Effector memory CD8-positive, alpha-beta T cell (primary cell): Measurements from ENCODE around the gene PITX3.
"Not testable (repeated sequence)": the region's sequence is repeated elsewhere in the genome, so short reads cannot be mapped to it uniquely, and the experiment has no call there.

Source experiments
- ATAC-seq: fragments of 150-1000 bp; cut with Tn5 transposase; replicated peaks from 2 replicates; pipeline ENCODE4 v1.10.0; 2021; ENCODE audit warnings: mild to moderate bottlenecking, moderate library complexity
- DNase-seq, 3 experiments: peaks; one replicate each; pipeline ENCODE4 v3.0.0; 2021
- H3K27ac Mint-ChIP-seq, 2 donors: one replicate each; pipeline ENCODE4 v1.8.0; 2022; ENCODE audit warnings: mild to moderate bottlenecking in 2 of 2, mixed read lengths in 2 of 2, moderate library complexity in 2 of 2
- H3K27me3 Mint-ChIP-seq, 2 donors: one replicate each; pipeline ENCODE4 v1.8.0; 2022; ENCODE audit warnings: mixed read lengths in 2 of 2
- H3K36me3 Mint-ChIP-seq: one replicate; pipeline ENCODE4 v1.8.0; 2022; ENCODE audit warnings: mild to moderate bottlenecking, moderate library complexity, mixed read lengths; ENCODE audit not compliant: insufficient read depth
- H3K4me1 Mint-ChIP-seq, 2 donors: one replicate each; pipeline ENCODE4 v1.8.0; 2022; ENCODE audit warnings: low read depth in 2 of 2, mixed read lengths in 2 of 2
- H3K4me3 Mint-ChIP-seq, 2 donors: one replicate each; pipeline ENCODE4 v1.8.0; 2022; ENCODE audit warnings: mild to moderate bottlenecking in 2 of 2, mixed read lengths in 2 of 2, moderate library complexity in 2 of 2
- H3K9me3 Mint-ChIP-seq, 2 donors: one replicate each; pipeline ENCODE4 v1.8.0; 2022; ENCODE audit warnings: mixed read lengths in 2 of 2

The PITX3 gene

DNA sequence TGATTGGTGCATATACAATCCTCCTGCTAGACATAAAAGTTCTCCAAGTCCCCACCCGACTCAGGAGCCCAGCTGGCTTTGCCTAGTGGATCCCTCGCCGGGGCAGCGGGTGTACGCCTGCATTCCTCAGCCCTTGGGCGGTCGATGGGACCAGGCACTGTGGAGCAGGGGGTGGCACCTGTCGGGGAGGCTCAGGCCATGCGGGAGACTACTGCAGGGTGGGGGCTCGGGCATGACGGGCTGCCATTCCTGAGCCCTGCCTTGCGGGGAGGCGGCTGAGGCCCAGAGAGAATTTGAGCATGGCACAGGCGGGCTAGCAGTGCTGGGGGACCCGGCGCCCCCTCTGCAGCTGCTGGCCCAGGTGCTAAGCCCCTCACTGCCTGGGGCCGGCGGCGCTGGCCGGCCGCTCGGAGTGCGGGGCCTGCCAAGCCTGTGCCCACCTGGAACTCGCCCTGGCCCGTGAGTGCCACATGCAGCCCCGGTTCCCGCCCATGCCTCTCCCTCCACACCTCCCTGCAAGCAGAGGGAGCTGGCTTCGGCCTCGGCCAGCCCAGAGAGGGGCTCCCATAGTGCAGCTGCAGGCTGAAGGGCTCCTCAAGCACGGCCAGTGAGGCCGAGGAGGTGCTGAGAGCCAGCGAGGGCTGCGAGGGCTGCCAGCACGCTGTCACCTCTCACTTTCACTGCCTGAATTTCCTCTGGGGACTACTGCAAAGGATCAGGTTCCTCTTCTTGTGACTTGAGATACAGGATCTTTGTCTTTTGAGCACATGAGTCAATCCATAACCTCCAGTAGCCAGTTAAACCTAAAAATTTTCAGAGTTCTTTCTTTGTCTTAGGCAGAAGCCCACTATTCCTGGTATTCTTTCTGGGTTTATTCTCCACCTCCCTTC lies 40.3 kb downstream of the PITX3 start:
- peaks cover 18 to 42% of the 10 kb centered on the region in 2 donors for H3K27me3 Mint-ChIP-seq

GRCh38 chr10:102198027-102198426 lies 43.3 kb downstream of the PITX3 start:
- Mint-ChIP-seq H3K27ac (no peak overlapping the region), H3K27me3 (peaks cover 12 to 23% of the 10 kb centered on the region in 2 donors), H3K4me3 (no peak overlapping the region), H3K9me3 (no peaks in the 10 kb centered on the region), H3K36me3 (no peaks in the 10 kb centered on the region), H3K4me1 (no peaks in the 10 kb centered on the region)
- no peak for ATAC-seq
- no peak for DNase-seq

More for the DNA sequence above, 40.3 kb downstream of the PITX3 start:
- no peaks in the 10 kb centered on the region for H3K9me3 Mint-ChIP-seq
- ATAC-seq (no peak), DNase-seq (no peak)
- H3K36me3 Mint-ChIP-seq = no peaks in the 10 kb centered on the region
- no peak overlapping the region for H3K27ac Mint-ChIP-seq
- no peak overlapping the region for H3K4me3 Mint-ChIP-seq
- H3K4me1 Mint-ChIP-seq = no peaks in the 10 kb centered on the region

- DNase-seq (no peak), ATAC-seq (no peak)
- no peak overlapping the region for H3K4me3 Mint-ChIP-seq
- H3K4me1 Mint-ChIP-seq = no peaks in the 10 kb centered on the region
- peaks cover 7 to 21% of the 10 kb centered on the region in 2 donors for H3K27me3 Mint-ChIP-seq
- peaks cover 3% of the 10 kb centered on the region for H3K36me3 Mint-ChIP-seq
- H3K9me3 Mint-ChIP-seq = no peaks in the 10 kb centered on the region
- H3K27ac Mint-ChIP-seq = no peak overlapping the region
Measured at GRCh38 chr10:102196893-102197292, 44.4 kb downstream of the PITX3 start.

GRCh38 chr10:102195296-102195870 lies 45.9 kb downstream of the PITX3 start:
- peaks cover 0 to 12% of the 10 kb centered on the region in 2 donors for H3K27me3 Mint-ChIP-seq
- peak overlapping the region in 1 of 2 donors; percentile 27 for H3K27ac Mint-ChIP-seq
- peaks cover 3% of the 10 kb centered on the region for H3K36me3 Mint-ChIP-seq
- H3K4me1 Mint-ChIP-seq = no peaks in the 10 kb centered on the region
- DNase-seq (no peak), ATAC-seq (no peak)
- H3K9me3 Mint-ChIP-seq = no peaks in the 10 kb centered on the region
- H3K4me3 Mint-ChIP-seq = no peak overlapping the region

GRCh38 chr10:102191956-102192355 lies 49.4 kb downstream of the PITX3 start:
- ATAC-seq (no peak), DNase-seq (no peak)
- Mint-ChIP-seq H3K27ac (no peak overlapping the region), H3K4me3 (no peak overlapping the region), H3K9me3 (no peaks in the 10 kb centered on the region), H3K4me1 (peaks cover 6 to 7% of the 10 kb centered on the region in 2 donors), H3K36me3 (peaks cover 6% of the 10 kb centered on the region), H3K27me3 (no peaks in the 10 kb centered on the region)

DNA sequence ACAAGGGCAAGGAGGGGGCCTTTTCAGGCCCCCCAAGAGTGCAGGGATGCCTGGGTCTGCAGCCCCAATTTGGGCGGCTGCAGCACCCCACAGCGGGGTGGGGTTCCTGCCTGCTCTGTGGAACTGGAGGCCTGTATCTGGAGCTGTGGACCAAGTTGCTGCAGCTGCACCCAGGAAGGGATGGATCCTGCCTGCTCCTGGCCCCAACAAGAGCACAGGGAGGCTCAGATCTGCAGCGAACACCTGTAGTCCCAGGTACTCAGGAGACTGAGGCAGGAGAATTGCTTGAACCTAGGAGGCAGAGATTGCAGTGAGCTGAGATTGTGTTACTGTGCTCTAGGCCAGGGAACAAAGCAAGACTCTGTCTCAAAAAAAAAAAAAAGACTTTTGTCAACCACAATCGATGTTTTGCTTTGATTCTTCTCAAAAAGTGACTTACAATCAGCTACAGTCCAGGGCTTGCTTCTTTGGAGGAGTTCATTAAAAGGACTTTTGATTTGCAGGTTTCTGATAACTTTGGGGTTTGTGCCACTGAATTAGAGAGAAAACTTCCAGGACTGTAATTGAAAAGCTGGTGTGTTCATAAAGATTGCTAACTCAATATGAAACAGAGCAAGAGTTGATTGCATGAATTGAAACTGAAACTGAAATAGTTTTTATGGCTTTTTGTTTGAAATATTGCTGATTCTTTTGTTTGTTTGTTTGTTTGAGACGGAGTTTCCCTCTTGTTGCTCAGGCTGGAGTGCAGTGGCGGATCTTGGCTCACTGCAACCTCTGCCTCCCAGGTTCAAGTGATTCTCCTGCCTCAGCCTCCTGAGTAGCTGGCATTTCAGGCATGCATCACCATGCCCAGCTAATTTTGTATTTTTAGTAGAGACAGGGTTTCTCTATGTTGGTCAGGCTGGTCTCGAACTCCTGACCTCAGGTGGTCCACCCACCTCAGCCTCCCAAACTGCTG lies 52.1 kb downstream of the PITX3 start:
- not testable (repeated sequence) for H3K9me3 Mint-ChIP-seq, H3K36me3 Mint-ChIP-seq, DNase-seq, H3K4me1 Mint-ChIP-seq, H3K27me3 Mint-ChIP-seq
- peak overlapping the region; percentile 81 to 87 for H3K27ac Mint-ChIP-seq
- ATAC-seq = peak; percentile 45
- H3K4me3 Mint-ChIP-seq = peak overlapping the region; percentile 68 to 69

DNA sequence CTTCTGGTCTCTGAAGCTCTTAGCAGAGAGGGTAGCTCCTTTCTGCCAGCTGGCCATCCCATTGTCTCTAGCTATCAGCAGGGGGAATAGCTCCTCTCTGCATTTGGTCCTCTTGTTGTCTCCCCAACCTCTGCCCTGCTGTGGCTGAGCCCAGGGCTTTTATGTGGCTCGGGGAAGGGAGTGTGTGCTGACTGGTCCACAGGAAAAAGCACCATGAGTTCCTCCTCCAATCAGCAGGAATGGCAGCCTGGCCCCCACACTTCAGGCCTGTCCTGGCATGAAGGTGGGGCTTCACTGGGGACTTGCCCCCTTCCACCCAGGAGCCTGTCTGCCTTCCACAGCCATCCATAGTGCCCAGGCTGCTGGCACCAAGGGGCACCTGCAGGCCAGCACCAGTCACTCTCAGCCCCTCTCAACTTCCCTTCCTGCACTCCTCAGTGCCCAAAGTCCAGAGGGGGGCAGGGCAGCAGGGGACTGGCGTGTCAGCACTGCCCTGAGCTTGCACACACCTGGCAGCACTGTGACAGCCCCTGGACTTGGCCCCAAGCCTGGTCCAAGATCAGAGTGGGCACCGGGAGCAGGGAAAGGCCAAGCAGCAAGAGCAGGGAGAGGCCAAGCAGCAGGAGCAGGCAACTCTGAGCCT lies 52.9 kb downstream of the PITX3 start:
- Mint-ChIP-seq H3K4me3 (no peak overlapping the region), H3K27me3 (no peaks in the 10 kb centered on the region), H3K4me1 (peaks cover 6 to 7% of the 10 kb centered on the region in 2 donors), H3K9me3 (no peaks in the 10 kb centered on the region), H3K27ac (peak overlapping the region; percentile 81 to 87), H3K36me3 (peaks cover 6% of the 10 kb centered on the region)
- no peak for ATAC-seq
- no peak for DNase-seq

DNA sequence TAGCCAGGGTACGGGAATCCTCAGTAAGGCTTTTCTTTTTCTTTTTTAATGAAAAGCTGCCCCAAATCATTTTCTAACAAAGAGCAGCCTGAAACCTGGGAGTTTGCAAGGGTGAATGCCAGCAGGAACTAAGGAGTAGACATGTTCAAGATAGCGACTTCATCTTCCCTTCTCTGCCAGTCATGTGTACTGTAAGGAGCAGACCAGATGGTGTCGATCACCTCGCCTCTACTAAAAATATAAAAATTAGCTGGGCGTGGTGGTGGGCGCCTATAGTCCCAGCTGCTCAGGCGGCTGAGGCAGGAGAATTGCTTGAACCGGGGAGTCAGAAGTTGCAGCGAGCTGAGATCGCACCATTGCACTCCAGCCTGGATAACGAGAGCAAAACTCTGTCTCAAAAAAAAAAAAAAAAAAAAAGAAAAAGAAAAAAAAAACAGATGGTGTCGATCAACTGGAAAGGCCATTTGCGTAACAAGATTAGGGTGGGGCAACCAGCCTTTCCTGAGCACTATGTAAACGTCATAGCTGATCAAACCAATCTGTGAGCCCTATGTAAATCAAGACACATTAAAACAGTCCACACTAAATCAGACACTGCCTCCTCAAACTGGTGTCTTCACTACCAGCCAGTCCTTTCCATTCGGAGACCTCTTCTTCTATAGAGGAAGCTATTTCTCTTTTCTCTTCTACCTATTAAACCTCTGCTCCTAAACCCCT lies 55.3 kb downstream of the PITX3 start:
- Mint-ChIP-seq H3K4me1 (peaks cover 6 to 7% of the 10 kb centered on the region in 2 donors), H3K27ac (no peak overlapping the region), H3K9me3 (no peaks in the 10 kb centered on the region), H3K36me3 (peaks cover 3% of the 10 kb centered on the region), H3K4me3 (no peak overlapping the region), H3K27me3 (peaks cover 0 to 3% of the 10 kb centered on the region in 2 donors)
- DNase-seq (no peak), ATAC-seq (no peak)

GRCh38 chr10:102185272-102185671 lies 56.0 kb downstream of the PITX3 start:
- Mint-ChIP-seq H3K36me3 (peaks cover 3% of the 10 kb centered on the region), H3K27me3 (peaks cover 0 to 7% of the 10 kb centered on the region in 2 donors), H3K9me3 (no peaks in the 10 kb centered on the region), H3K4me1 (peaks cover 6 to 7% of the 10 kb centered on the region in 2 donors), H3K27ac (no peak overlapping the region), H3K4me3 (no peak overlapping the region)
- DNase-seq (no peak), ATAC-seq (no peak)

DNA sequence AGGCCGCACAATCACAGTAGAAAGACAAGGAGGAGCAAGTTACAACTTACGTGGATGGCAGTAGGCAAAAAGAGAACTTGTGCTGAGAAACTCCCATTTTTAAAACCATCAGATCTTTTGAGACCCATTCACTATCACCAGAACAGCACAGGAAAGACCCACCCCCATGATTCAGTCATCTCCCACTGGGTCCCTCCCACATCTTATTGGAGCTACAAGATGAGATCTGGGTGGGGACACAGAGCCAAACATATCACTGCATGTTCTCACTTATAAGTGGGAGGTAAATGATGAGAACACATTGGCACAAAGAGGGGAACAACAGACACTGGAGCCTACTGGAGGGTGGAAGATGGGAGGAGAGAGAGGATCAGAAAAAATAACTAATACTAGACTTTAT lies 56.7 kb downstream of the PITX3 start:
- no peak for ATAC-seq
- H3K4me3 Mint-ChIP-seq = no peak overlapping the region

More for the DNA sequence above, 56.7 kb downstream of the PITX3 start:
- H3K27ac Mint-ChIP-seq = no peak overlapping the region
- H3K9me3 Mint-ChIP-seq = no peaks in the 10 kb centered on the region
- H3K27me3 Mint-ChIP-seq = peaks cover 0 to 7% of the 10 kb centered on the region in 2 donors
- DNase-seq = no peak
- H3K36me3 Mint-ChIP-seq = peaks cover under 1% of the 10 kb centered on the region
- peaks cover 3 to 5% of the 10 kb centered on the region in 2 donors for H3K4me1 Mint-ChIP-seq
